Immature natural killer cell (primary cell): ENCODE results near the gene NTNG1. TPM values are rescaled to one million over a fixed set of nuclear protein-coding genes. Genes with fewer than 3 reads are reported as not detected.

Source experiments
- DNase-seq, 3 donors: peaks; one replicate each; pipeline ENCODE4 v3.0.0; 2022; ENCODE audit warnings: mixed read lengths in 1 of 3
- H3K27ac Mint-ChIP-seq, 6 donors: one replicate each; pipeline ENCODE4 v1.8.0; 2020; ENCODE audit warnings: mixed read lengths in 6 of 6, mild to moderate bottlenecking in 5 of 6, inconsistent platforms in 4 of 6, moderate library complexity in 3 of 6
- H3K27me3 Mint-ChIP-seq, 3 donors: one replicate each; pipeline ENCODE4 v1.8.0; 2020 to 2021; ENCODE audit warnings: low read depth in 3 of 3, mild to moderate bottlenecking in 3 of 3, mixed read lengths in 3 of 3, moderate library complexity in 3 of 3, inconsistent platforms in 1 of 3
- H3K36me3 Mint-ChIP-seq, 3 donors: one replicate each; pipeline ENCODE4 v1.8.0; 2020; ENCODE audit warnings: mixed read lengths in 3 of 3, inconsistent platforms in 2 of 3, mild to moderate bottlenecking in 2 of 3
- H3K4me1 Mint-ChIP-seq, 2 donors: one replicate each; pipeline ENCODE4 v1.8.0; 2020; ENCODE audit warnings: inconsistent platforms in 2 of 2, mild to moderate bottlenecking in 2 of 2, mixed read lengths in 2 of 2, moderate library complexity in 1 of 2
- H3K4me3 Mint-ChIP-seq, 5 donors: one replicate each; pipeline ENCODE4 v1.8.0; 2020; ENCODE audit warnings: mild to moderate bottlenecking in 5 of 5, mixed read lengths in 5 of 5, inconsistent platforms in 3 of 5, moderate library complexity in 3 of 5
- H3K9me3 Mint-ChIP-seq, 6 donors: one replicate each; pipeline ENCODE4 v1.8.0; 2020; ENCODE audit warnings: mild to moderate bottlenecking in 6 of 6, mixed read lengths in 6 of 6, inconsistent platforms in 4 of 6, moderate library complexity in 3 of 6
- polyA plus RNA-seq, 3 donors: library from polyadenylated mRNA; unstranded; fragments of 300-500 nt; fragmentation: Illumina TruSeq; gene quantifications; one replicate each; pipeline ENCODE4 v1.2.3, GENCODE V29; 2021

Gene NTNG1
- polyA plus RNA-seq, 3 donors from 2014 or later, result not detected

- no peak for DNase-seq
- Mint-ChIP-seq H3K4me3 (no peak overlapping the region), H3K9me3 (peaks cover 0 to 3% (median 0%) of the 10 kb centered on the region in 6 donors), H3K36me3 (no peaks in the 10 kb centered on the region), H3K27ac (no peak overlapping the region), H3K27me3 (peaks cover 0 to 6% (median 4%) of the 10 kb centered on the region in 3 donors), H3K4me1 (no peaks in the 10 kb centered on the region)
These were observed 169.1 kb downstream of the NTNG1 start for GRCh38 chr1:107309962-107310361.

- Mint-ChIP-seq H3K36me3 (no peaks in the 10 kb centered on the region), H3K4me3 (no peak overlapping the region), H3K27ac (no peak overlapping the region), H3K27me3 (peaks cover 0 to 4% (median 4%) of the 10 kb centered on the region in 3 donors), H3K9me3 (peaks cover 0 to 3% (median 0%) of the 10 kb centered on the region in 6 donors), H3K4me1 (no peaks in the 10 kb centered on the region)
- DNase-seq, result no peak
These were observed 174.8 kb downstream of the NTNG1 start for GRCh38 chr1:107315652-107316051.

- Mint-ChIP-seq H3K36me3 (no peaks in the 10 kb centered on the region), H3K4me3 (no peak overlapping the region), H3K27me3 (peaks cover 0 to 3% (median 0%) of the 10 kb centered on the region in 3 donors), H3K4me1 (no peaks in the 10 kb centered on the region), H3K27ac (no peak overlapping the region), H3K9me3 (peaks cover 0 to 2% (median 0%) of the 10 kb centered on the region in 6 donors)
- DNase-seq, result no peak
These were observed 178.1 kb downstream of the NTNG1 start for GRCh38 chr1:107318932-107319331.

- DNase-seq, result no peak
- Mint-ChIP-seq H3K27ac (no peak overlapping the region), H3K36me3 (no peaks in the 10 kb centered on the region), H3K27me3 (peaks cover 0 to 4% (median 3%) of the 10 kb centered on the region in 3 donors), H3K4me3 (no peak overlapping the region), H3K9me3 (no peaks in the 10 kb centered on the region), H3K4me1 (no peaks in the 10 kb centered on the region)
These were observed 182.9 kb downstream of the NTNG1 start for GRCh38 chr1:107323784-107324183.

GRCh38 chr1:107326824-107327445 lies 186.1 kb downstream of the NTNG1 start:
- H3K4me1 Mint-ChIP-seq, result no peaks in the 10 kb centered on the region
- H3K27ac Mint-ChIP-seq, result no peak overlapping the region
- no peak for DNase-seq
- no peak overlapping the region for H3K4me3 Mint-ChIP-seq
- peaks cover 3 to 8% (median 4%) of the 10 kb centered on the region in 3 donors for H3K27me3 Mint-ChIP-seq
- H3K9me3 Mint-ChIP-seq, result no peaks in the 10 kb centered on the region
- H3K36me3 Mint-ChIP-seq, result no peaks in the 10 kb centered on the region

GRCh38 chr1:107327446-107327845 lies 186.6 kb downstream of the NTNG1 start:
- H3K27ac Mint-ChIP-seq, result no peak overlapping the region
- H3K27me3 Mint-ChIP-seq, result peaks cover 3 to 8% (median 4%) of the 10 kb centered on the region in 3 donors
- DNase-seq, result no peak
- H3K36me3 Mint-ChIP-seq, result no peaks in the 10 kb centered on the region
- H3K4me1 Mint-ChIP-seq, result no peaks in the 10 kb centered on the region
- no peak overlapping the region for H3K4me3 Mint-ChIP-seq
- H3K9me3 Mint-ChIP-seq, result no peaks in the 10 kb centered on the region

GRCh38 chr1:107328087-107328486 lies 187.2 kb downstream of the NTNG1 start:
- no peak for DNase-seq
- H3K36me3 Mint-ChIP-seq, result no peaks in the 10 kb centered on the region
- H3K9me3 Mint-ChIP-seq, result no peaks in the 10 kb centered on the region
- H3K4me1 Mint-ChIP-seq, result no peaks in the 10 kb centered on the region
- no peak overlapping the region for H3K27ac Mint-ChIP-seq
- H3K4me3 Mint-ChIP-seq, result no peak overlapping the region
- peaks cover 0 to 8% (median 4%) of the 10 kb centered on the region in 3 donors for H3K27me3 Mint-ChIP-seq

- Mint-ChIP-seq H3K36me3 (no peaks in the 10 kb centered on the region), H3K4me1 (no peaks in the 10 kb centered on the region), H3K4me3 (no peak overlapping the region), H3K9me3 (peaks cover 0 to 2% (median 0%) of the 10 kb centered on the region in 6 donors), H3K27me3 (peaks cover 0 to 5% (median 2%) of the 10 kb centered on the region in 3 donors), H3K27ac (no peak overlapping the region)
- DNase-seq, result no peak
These were observed 198.9 kb downstream of the NTNG1 start for GRCh38 chr1:107339775-107340174.

- Mint-ChIP-seq H3K27ac (no peak overlapping the region), H3K4me3 (no peak overlapping the region), H3K9me3 (no peaks in the 10 kb centered on the region), H3K4me1 (no peaks in the 10 kb centered on the region), H3K36me3 (no peaks in the 10 kb centered on the region), H3K27me3 (peaks cover 0 to 5% (median 2%) of the 10 kb centered on the region in 3 donors)
- no peak for DNase-seq
These were observed 201.5 kb downstream of the NTNG1 start for GRCh38 chr1:107342316-107342715.

GRCh38 chr1:107342768-107343167 lies 201.9 kb downstream of the NTNG1 start:
- Mint-ChIP-seq H3K36me3 (no peaks in the 10 kb centered on the region), H3K4me1 (no peaks in the 10 kb centered on the region), H3K27me3 (peaks cover 0 to 3% (median 2%) of the 10 kb centered on the region in 3 donors), H3K27ac (no peak overlapping the region), H3K9me3 (no peaks in the 10 kb centered on the region), H3K4me3 (no peak overlapping the region)
- DNase-seq, result no peak

GRCh38 chr1:107343601-107344000 lies 202.8 kb downstream of the NTNG1 start:
- Mint-ChIP-seq H3K27ac (no peak overlapping the region), H3K9me3 (peaks cover 0 to 3% (median 0%) of the 10 kb centered on the region in 6 donors), H3K36me3 (no peaks in the 10 kb centered on the region), H3K4me3 (no peak overlapping the region), H3K27me3 (peaks cover 0 to 5% (median 3%) of the 10 kb centered on the region in 3 donors), H3K4me1 (no peaks in the 10 kb centered on the region)
- no peak for DNase-seq

- Mint-ChIP-seq H3K27ac (no peak overlapping the region), H3K9me3 (peaks cover 0 to 3% (median 0%) of the 10 kb centered on the region in 6 donors), H3K4me3 (no peak overlapping the region), H3K4me1 (no peaks in the 10 kb centered on the region), H3K36me3 (no peaks in the 10 kb centered on the region), H3K27me3 (peaks cover 0 to 10% (median 3%) of the 10 kb centered on the region in 3 donors)
- DNase-seq, result no peak
These were observed 203.5 kb downstream of the NTNG1 start for GRCh38 chr1:107344268-107344760.

GRCh38 chr1:107344836-107345235 lies 204.0 kb downstream of the NTNG1 start:
- no peak for DNase-seq
- no peak overlapping the region for H3K27ac Mint-ChIP-seq
- no peaks in the 10 kb centered on the region for H3K4me1 Mint-ChIP-seq
- H3K36me3 Mint-ChIP-seq, result no peaks in the 10 kb centered on the region
- peaks cover 0 to 3% (median 0%) of the 10 kb centered on the region in 6 donors for H3K9me3 Mint-ChIP-seq
- H3K4me3 Mint-ChIP-seq, result no peak overlapping the region
- peaks cover 0 to 10% (median 3%) of the 10 kb centered on the region in 3 donors for H3K27me3 Mint-ChIP-seq

- H3K27ac Mint-ChIP-seq, result no peak overlapping the region
- no peak overlapping the region for H3K4me3 Mint-ChIP-seq
- H3K36me3 Mint-ChIP-seq, result no peaks in the 10 kb centered on the region
- H3K27me3 Mint-ChIP-seq, result peaks cover 0 to 12% (median 2%) of the 10 kb centered on the region in 3 donors
- H3K4me1 Mint-ChIP-seq, result no peaks in the 10 kb centered on the region
- H3K9me3 Mint-ChIP-seq, result peaks cover 0 to 3% (median 0%) of the 10 kb centered on the region in 6 donors
- no peak for DNase-seq
These were observed 212.0 kb downstream of the NTNG1 start for GRCh38 chr1:107352850-107353249.

- no peak overlapping the region for H3K27ac Mint-ChIP-seq
- H3K36me3 Mint-ChIP-seq, result no peaks in the 10 kb centered on the region
- H3K4me3 Mint-ChIP-seq, result no peak overlapping the region
- H3K27me3 Mint-ChIP-seq, result peaks cover 0 to 5% (median 2%) of the 10 kb centered on the region in 3 donors
- no peaks in the 10 kb centered on the region for H3K9me3 Mint-ChIP-seq
- DNase-seq, result no peak
- no peaks in the 10 kb centered on the region for H3K4me1 Mint-ChIP-seq
These were observed 216.5 kb downstream of the NTNG1 start for GRCh38 chr1:107357376-107357775.
